Keratinocyte (primary cell): Measurements from ENCODE around the gene INPP5A. TPM values are rescaled to one million over a fixed set of nuclear protein-coding genes. Genes with fewer than 3 reads are reported as not detected.

Source experiments
- DNase-seq: peaks from one replicate; pipeline ENCODE4 v3.0.0-alpha.2; 2011; ENCODE audit warnings: low read depth, missing footprints, low spot score
- FAIRE-seq: peaks from 2 replicates; lab custom pipeline; 2011; peaks lifted over from hg19 to GRCh38; lab: Jason Lieb, UNC
- H2AFZ ChIP-seq: 2 replicates; pipeline ENCODE4 v1.6.0; 2012; ENCODE audit warnings: low read length, control low read depth, inconsistent platforms; ENCODE audit not compliant: control insufficient read depth
- H3K27ac ChIP-seq: 2 replicates; pipeline ENCODE4 v1.5.1; 2011; ENCODE audit warnings: low read length; ENCODE audit not compliant: control insufficient read depth, insufficient read depth
- H3K27me3 ChIP-seq: 3 replicates; pipeline ENCODE4 v1.6.0; 2011; ENCODE audit warnings: low read length; ENCODE audit not compliant: control insufficient read depth, insufficient read depth; ENCODE audit errors: extremely low read depth
- H3K36me3 ChIP-seq, 2 experiments: 2 replicates in 1 of 2; 3 replicates in 1 of 2; pipeline ENCODE4 v1.5.1; 2011; ENCODE audit warnings: low read length in 2 of 2, mild to moderate bottlenecking in 1 of 2; ENCODE audit not compliant: control insufficient read depth in 2 of 2, insufficient read depth in 2 of 2; ENCODE audit errors: extremely low read depth in 1 of 2
- H3K4me1 ChIP-seq: 3 replicates; pipeline ENCODE4 v1.5.1; 2011; ENCODE audit warnings: low read length; ENCODE audit not compliant: control insufficient read depth, insufficient read depth; ENCODE audit errors: extremely low read depth
- H3K4me2 ChIP-seq: 3 replicates; pipeline ENCODE4 v1.6.0; 2011; ENCODE audit warnings: low read depth, low read length; ENCODE audit not compliant: control insufficient read depth, insufficient read depth; ENCODE audit errors: extremely low read depth
- H3K4me3 ChIP-seq, 3 experiments: fragments of 200-600 bp in 1 of 3; sonication (generic) in 1 of 3; 2 replicates in 2 of 3; 3 replicates in 1 of 3; pipeline ENCODE4 v1.5.1; 2011 to 2016; ENCODE audit warnings: low read length in 3 of 3, mild to moderate bottlenecking in 3 of 3, control low read depth in 2 of 3, inconsistent platforms in 1 of 3, low read depth in 1 of 3, mixed read lengths in 1 of 3, mixed run types in 1 of 3, moderate library complexity in 1 of 3; ENCODE audit not compliant: control insufficient read depth in 2 of 3, insufficient read depth in 2 of 3; ENCODE audit errors: extremely low read depth in 1 of 3
- H3K79me2 ChIP-seq: 2 replicates; pipeline ENCODE4 v1.6.0; 2012; ENCODE audit warnings: low read length; ENCODE audit not compliant: control insufficient read depth, insufficient read depth
- H3K9ac ChIP-seq: 3 replicates; pipeline ENCODE4 v1.6.0; 2011; ENCODE audit warnings: low read length; ENCODE audit not compliant: control insufficient read depth, insufficient read depth; ENCODE audit errors: extremely low read depth
- H3K9me1 ChIP-seq: 3 replicates; pipeline ENCODE4 v1.6.0; 2011; ENCODE audit warnings: low read length; ENCODE audit not compliant: control insufficient read depth, insufficient read depth; ENCODE audit errors: extremely low read depth
- H3K9me3 ChIP-seq: 2 replicates; pipeline ENCODE4 v1.5.1; 2012; ENCODE audit warnings: low read depth, low read length; ENCODE audit not compliant: control insufficient read depth
- H4K20me1 ChIP-seq: 3 replicates; pipeline ENCODE4 v1.6.0; 2011; ENCODE audit warnings: low read length; ENCODE audit not compliant: control insufficient read depth, insufficient read depth; ENCODE audit errors: extremely low read depth
- CTCF ChIP-seq, 3 experiments: IDR thresholded peaks in 1 of 3; conservative IDR thresholded peaks in 1 of 3; optimal IDR thresholded peaks in 1 of 3; 2 replicates in 2 of 3; 3 replicates in 1 of 3; pipeline versions ENCODE3 to v1.5.1; 2011; ENCODE audit warnings: low read length in 3 of 3, mild to moderate bottlenecking in 3 of 3, moderate library complexity in 2 of 3, control low read depth in 1 of 3, inconsistent platforms in 1 of 3; ENCODE audit not compliant: insufficient read depth in 2 of 3; ENCODE audit errors: extremely low read depth in 1 of 3
- EZH2 ChIP-seq: IDR thresholded peaks from one replicate; pipeline ENCODE4 v1.6.1; 2012; ENCODE audit warnings: inconsistent platforms, mild to moderate bottlenecking, low read length, moderate library complexity
- dilution Hi-C: fragments of 300-500 bp; cut with MboI; formaldehyde crosslinking; loops from one replicate; pipeline ENCODE4 v1.7.0; 2020; ENCODE audit warnings: low sequenced_read_pairs; ENCODE audit not compliant: extremely low pct_ligation_motif_present
- polyA plus RNA-seq, 5 experiments: library from polyadenylated mRNA; depleted of rRNA in 3 of 5; stranded (reverse) in 3 of 5; stranded (forward) in 1 of 5; unstranded in 1 of 5; fragments of >200 nt; gene quantifications; 1 replicate in 1 of 5; 2 replicates in 3 of 5; 3 replicates in 1 of 5; pipeline versions ENCODE4 v1.2.1 to v1.2.3, GENCODE V29; 2011 to 2012; ENCODE audit warnings: missing spikeins in 2 of 5, low read depth in 1 of 5, low replicate concordance in 1 of 5

Gene INPP5A
- polyA plus RNA-seq, 1 donor (not counting 4 experiments of a cell fraction or from before 2014, with no cell fraction given) = 11.2 TPM

GRCh38 chr10:132641966-132642731 lies 104.6 kb downstream of the INPP5A start:
- H3K4me3 ChIP-seq = no peak overlapping the region
- H3K27ac ChIP-seq = no peak overlapping the region
- H4K20me1 ChIP-seq = no peaks in the 10 kb centered on the region
- H3K79me2 ChIP-seq = no peaks in the 10 kb centered on the region
- no peak overlapping the region for H3K9ac ChIP-seq
- H3K9me1 ChIP-seq = no peaks in the 10 kb centered on the region
- peaks cover 4% of the 10 kb centered on the region for H3K4me1 ChIP-seq
- H3K27me3 ChIP-seq = no peaks in the 10 kb centered on the region
- FAIRE-seq (no peak), DNase-seq (no peak)
- H2AFZ ChIP-seq = no peak overlapping the region
- TF ChIP-seq CTCF (optimal IDR thresholded peaks at IDR 0.05 in 1 of 3, IDR thresholded peaks at IDR 0.05 in 1 of 3, conservative IDR thresholded peaks at IDR 0.05 in 1 of 3; ENCODE audit: extremely low read depth in 1 of 3, insufficient read depth in 2 of 3, low read length in 3 of 3) (no peak), EZH2 (no peak)
- no peaks in the 10 kb centered on the region for H3K36me3 ChIP-seq
- H3K9me3 ChIP-seq = no peaks in the 10 kb centered on the region
- dilution Hi-C loops = no loop called here
- H3K4me2 ChIP-seq = no peak overlapping the region

GRCh38 chr10:132642732-132643008 lies 105.1 kb downstream of the INPP5A start:
- H3K9me3 ChIP-seq = no peaks in the 10 kb centered on the region
- H3K9ac ChIP-seq = no peak overlapping the region
- H4K20me1 ChIP-seq = no peaks in the 10 kb centered on the region
- no peaks in the 10 kb centered on the region for H3K79me2 ChIP-seq
- H3K27ac ChIP-seq = no peak overlapping the region
- H3K9me1 ChIP-seq = no peaks in the 10 kb centered on the region
- TF ChIP-seq CTCF (optimal IDR thresholded peaks at IDR 0.05 in 1 of 3, IDR thresholded peaks at IDR 0.05 in 1 of 3, conservative IDR thresholded peaks at IDR 0.05 in 1 of 3; ENCODE audit: extremely low read depth in 1 of 3, insufficient read depth in 2 of 3, low read length in 3 of 3) = no peak
- no peak for TF ChIP-seq EZH2
- FAIRE-seq (no peak), DNase-seq (no peak)
- H2AFZ ChIP-seq = no peak overlapping the region
- dilution Hi-C loops = no loop called here
- H3K4me2 ChIP-seq = no peak overlapping the region
- no peak overlapping the region for H3K4me3 ChIP-seq
- no peaks in the 10 kb centered on the region for H3K36me3 ChIP-seq
- no peaks in the 10 kb centered on the region for H3K27me3 ChIP-seq
- H3K4me1 ChIP-seq = peaks cover 4% of the 10 kb centered on the region
